Pons (tissue), 1 donor: ENCODE data around the gene GRAMD2B.

Experiments used
- DNase-seq: peaks from one replicate; pipeline ENCODE4 v3.0.0-alpha.2; 2016; ENCODE audit warnings: low spot score

GRAMD2B gene

GRCh38 chr5:126543009-126543408 is 119.8 kb downstream of the GRAMD2B start:
- DNase-seq = no peak

- no peak for DNase-seq
Measured at GRCh38 chr5:126543660-126544059, 120.5 kb downstream of the GRAMD2B start.
